IPS-NIHi7 (cell line): Measurements from ENCODE around the gene TMEM186.
"Not testable (repeated sequence)": the region's sequence is repeated elsewhere in the genome, so short reads cannot be mapped to it uniquely, and the experiment has no call there.

ENCODE experiments used
- DNase-seq: peaks from one replicate; pipeline ENCODE4 v3.0.0; 2012; ENCODE audit warnings: mixed read lengths; ENCODE audit errors: extremely low spot score

The TMEM186 gene

GRCh38 chr16:8797364-8798173 is at the start of gene TMEM186, which contains the start of gene PMM2:
TSS of gene TMEM186 (minus strand) at chr16:8797639. CDS start at chr16:8797614, 25 bp downstream.
TSS of gene PMM2 (plus strand) at chr16:8797839. CDS start at chr16:8797883, 44 bp downstream.
- peak; percentile 100 for DNase-seq

- no peak for DNase-seq
Measured at GRCh38 chr16:8847145-8847544, 49.7 kb upstream of the TMEM186 start.

GRCh38 chr16:8846401-8846932 is 49.0 kb upstream of the TMEM186 start:
- no peak for DNase-seq

- DNase-seq: no peak
Measured at GRCh38 chr16:8845699-8846298, 48.4 kb upstream of the TMEM186 start.

GRCh38 chr16:8843296-8843695 is 45.9 kb upstream of the TMEM186 start:
- not testable (repeated sequence) for DNase-seq

- not testable (repeated sequence) for DNase-seq
Measured at GRCh38 chr16:8842016-8842415, 44.6 kb upstream of the TMEM186 start.

GRCh38 chr16:8837594-8837993 is 40.2 kb upstream of the TMEM186 start:
- not testable (repeated sequence) for DNase-seq

GRCh38 chr16:8836797-8837196 is 39.4 kb upstream of the TMEM186 start:
- not testable (repeated sequence) for DNase-seq

GRCh38 chr16:8832717-8833105 is 35.3 kb upstream of the TMEM186 start:
- DNase-seq: no peak

GRCh38 chr16:8831871-8832716 is 34.7 kb upstream of the TMEM186 start:
- peak; percentile 75 for DNase-seq

GRCh38 chr16:8831450-8831849 is 34.0 kb upstream of the TMEM186 start:
- no peak for DNase-seq

GRCh38 chr16:8828541-8829165 is 31.2 kb upstream of the TMEM186 start:
- no peak for DNase-seq

- DNase-seq: no peak
Measured at GRCh38 chr16:8826278-8826879, 28.9 kb upstream of the TMEM186 start.

- DNase-seq: no peak
Measured at GRCh38 chr16:8822403-8822802, 25.0 kb upstream of the TMEM186 start.

GRCh38 chr16:8819411-8820034 is 22.1 kb upstream of the TMEM186 start:
- DNase-seq: no peak

GRCh38 chr16:8818504-8819270 is 21.2 kb upstream of the TMEM186 start:
- no peak for DNase-seq

GRCh38 chr16:8816967-8817655 is 19.7 kb upstream of the TMEM186 start:
- no peak for DNase-seq

- no peak for DNase-seq
Measured at GRCh38 chr16:8814095-8814806, 16.8 kb upstream of the TMEM186 start.
